ENCODE data around the gene DNMBP. TPM values are rescaled to one million over a fixed set of nuclear protein-coding genes. Genes with fewer than 3 reads are reported as not detected.

Gene DNMBP
- total RNA-seq, 2 experiments from 2014 or later: 4.1 to 4.4 TPM

- Mint-ChIP-seq H3K27ac (no peak overlapping the region), H3K27me3 (ENCODE audit: low read depth) (no peaks in the 10 kb centered on the region)
- CTCF ChIA-PET: no interaction called here
These were observed 177.3 kb downstream of the DNMBP start for GRCh38 chr10:99832439-99832838.

GRCh38 chr10:99828464-99828863 lies 181.3 kb downstream of the DNMBP start:
- Mint-ChIP-seq H3K36me3 (ENCODE audit: low read depth) (no peaks in the 10 kb centered on the region), H3K27me3 (ENCODE audit: low read depth) (no peaks in the 10 kb centered on the region), H3K4me1 (ENCODE audit: low read depth) (peaks cover 13% of the 10 kb centered on the region), H3K9me3 (ENCODE audit: insufficient read depth) (no peaks in the 10 kb centered on the region), H3K4me3 (no peak overlapping the region), H3K27ac (no peak overlapping the region)
- POLR2A ChIA-PET: no interaction called here
- CTCF ChIA-PET: interaction anchor here (1.6 to 1.7 kb wide), 3 partner anchors 17 to 217 kb away, joined by 3 to 10 read pairs (median 7); no protein-coding TSS in a partner anchor
- DNase-seq: peak; percentile 33
- peak; percentile 33 for ATAC-seq

More at GRCh38 chr10:99832439-99832838, 177.3 kb downstream of the DNMBP start:
- H3K4me3 Mint-ChIP-seq: no peak overlapping the region
- POLR2A ChIA-PET: no interaction called here
- DNase-seq (no peak), ATAC-seq (no peak)
- no peaks in the 10 kb centered on the region for H3K36me3 Mint-ChIP-seq (ENCODE audit: low read depth)
- H3K4me1 Mint-ChIP-seq (ENCODE audit: low read depth): peaks cover 13% of the 10 kb centered on the region
- no peaks in the 10 kb centered on the region for H3K9me3 Mint-ChIP-seq (ENCODE audit: insufficient read depth)

- Mint-ChIP-seq H3K4me1 (ENCODE audit: low read depth) (peaks cover 13% of the 10 kb centered on the region), H3K27ac (no peak overlapping the region), H3K9me3 (ENCODE audit: insufficient read depth) (no peaks in the 10 kb centered on the region), H3K36me3 (ENCODE audit: low read depth) (no peaks in the 10 kb centered on the region), H3K4me3 (no peak overlapping the region), H3K27me3 (ENCODE audit: low read depth) (no peaks in the 10 kb centered on the region)
- POLR2A ChIA-PET: no interaction called here
- CTCF ChIA-PET: interaction anchor here (1.6 to 1.7 kb wide), 3 partner anchors 18 to 218 kb away, joined by 3 to 10 read pairs (median 7); no protein-coding TSS in a partner anchor
- ATAC-seq (no peak), DNase-seq (no peak)
These were observed 181.8 kb downstream of the DNMBP start for GRCh38 chr10:99827936-99828335.

Other genes with a start within 250 kb of the DNMBP start
- gene ABCC2, start 227.3 kb downstream of the DNMBP start, total RNA-seq: under 1 TPM; 0.76 to 0.97 TPM
- gene CPN1, start 71.9 kb upstream of the DNMBP start, total RNA-seq: not detected
- 10 to 100 TPM; 14.9 to 17.0 TPM for gene ERLIN1, start 176.1 kb upstream of the DNMBP start, total RNA-seq
- 10 to 100 TPM; 25.2 to 28.1 TPM for gene CHUK, start 219.6 kb upstream of the DNMBP start, total RNA-seq

Measured in activated CD8-positive, alpha-beta T cell treated with anti-CD3 and anti-CD28 coated beads, Interleukin-2, amount 10 ng/mL, durations not matched to agents 7 days and 5 days (primary cell).